Stimulated activated CD8-positive, alpha-beta memory T cell treated with anti-CD3 and anti-CD28 coated beads, Interleukin-7, amount 100 ng/mL, for 4 hours (primary cell): Measurements from ENCODE around the gene HTR1B.

Experiments
- DNase-seq, 2 donors: peaks; one replicate each; pipeline ENCODE4 v3.0.0-alpha.2; 2020; ENCODE audit warnings: low read depth in 2 of 2

Gene HTR1B, protein sequence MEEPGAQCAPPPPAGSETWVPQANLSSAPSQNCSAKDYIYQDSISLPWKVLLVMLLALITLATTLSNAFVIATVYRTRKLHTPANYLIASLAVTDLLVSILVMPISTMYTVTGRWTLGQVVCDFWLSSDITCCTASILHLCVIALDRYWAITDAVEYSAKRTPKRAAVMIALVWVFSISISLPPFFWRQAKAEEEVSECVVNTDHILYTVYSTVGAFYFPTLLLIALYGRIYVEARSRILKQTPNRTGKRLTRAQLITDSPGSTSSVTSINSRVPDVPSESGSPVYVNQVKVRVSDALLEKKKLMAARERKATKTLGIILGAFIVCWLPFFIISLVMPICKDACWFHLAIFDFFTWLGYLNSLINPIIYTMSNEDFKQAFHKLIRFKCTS

DNA sequence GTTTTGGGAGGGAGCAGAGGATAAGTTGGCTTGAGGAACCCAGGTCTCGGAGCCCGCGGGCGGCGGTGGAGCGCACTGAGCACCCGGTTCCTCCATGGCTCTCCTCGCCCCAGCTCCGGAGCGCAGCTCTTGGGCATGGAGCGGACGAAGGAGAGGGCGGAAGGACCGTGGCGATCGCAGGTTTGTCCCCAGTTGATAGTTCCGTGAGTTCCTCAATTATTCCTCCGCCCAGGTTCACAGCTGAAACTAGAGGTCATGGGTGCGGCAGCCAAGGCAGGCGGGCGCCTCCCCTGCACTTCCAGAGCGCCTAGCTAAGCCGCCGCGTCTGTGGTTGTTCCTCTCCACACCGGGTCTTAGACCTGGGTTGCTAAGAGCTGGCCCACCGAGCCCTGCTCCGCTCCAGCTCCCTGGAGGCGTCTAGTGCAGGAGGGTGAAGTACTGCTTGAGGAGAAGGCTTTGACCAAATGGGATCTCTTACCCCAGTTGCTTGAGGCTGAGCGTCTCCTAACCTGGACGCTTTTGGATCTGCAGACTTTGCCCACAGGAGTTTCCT lies at the start of gene HTR1B:
TSS of gene HTR1B (minus strand) at position 184 of the 553 bp plus-strand sequence. CDS start at position 96, 88 bp downstream.
- no peak for DNase-seq

GRCh38 chr6:77512554-77512953 lies 49.3 kb upstream of the HTR1B start:
- no peak for DNase-seq

GRCh38 chr6:77511860-77512259 lies 48.6 kb upstream of the HTR1B start:
- DNase-seq: no peak

GRCh38 chr6:77502981-77503380 lies 39.7 kb upstream of the HTR1B start:
- DNase-seq: no peak

DNA sequence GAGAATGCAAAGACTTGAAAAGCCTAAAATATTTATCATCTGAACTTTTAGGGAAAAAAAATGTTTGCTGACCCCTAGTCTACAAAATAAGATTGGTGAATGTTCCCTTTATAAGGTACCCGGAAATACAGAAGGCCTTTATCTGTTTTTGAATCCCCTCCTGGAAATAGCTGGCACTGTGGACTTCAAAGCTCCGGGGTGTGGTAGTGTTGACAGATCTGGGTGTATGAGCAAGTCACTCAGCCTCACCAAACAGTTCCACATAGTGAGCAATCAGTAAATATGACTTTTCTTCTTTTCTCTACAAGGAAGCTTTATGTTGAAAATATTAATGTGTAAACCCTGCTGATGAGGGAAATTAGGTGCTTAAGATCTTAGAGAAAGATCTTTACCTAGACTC lies 29.2 kb upstream of the HTR1B start:
- no peak for DNase-seq

DNA sequence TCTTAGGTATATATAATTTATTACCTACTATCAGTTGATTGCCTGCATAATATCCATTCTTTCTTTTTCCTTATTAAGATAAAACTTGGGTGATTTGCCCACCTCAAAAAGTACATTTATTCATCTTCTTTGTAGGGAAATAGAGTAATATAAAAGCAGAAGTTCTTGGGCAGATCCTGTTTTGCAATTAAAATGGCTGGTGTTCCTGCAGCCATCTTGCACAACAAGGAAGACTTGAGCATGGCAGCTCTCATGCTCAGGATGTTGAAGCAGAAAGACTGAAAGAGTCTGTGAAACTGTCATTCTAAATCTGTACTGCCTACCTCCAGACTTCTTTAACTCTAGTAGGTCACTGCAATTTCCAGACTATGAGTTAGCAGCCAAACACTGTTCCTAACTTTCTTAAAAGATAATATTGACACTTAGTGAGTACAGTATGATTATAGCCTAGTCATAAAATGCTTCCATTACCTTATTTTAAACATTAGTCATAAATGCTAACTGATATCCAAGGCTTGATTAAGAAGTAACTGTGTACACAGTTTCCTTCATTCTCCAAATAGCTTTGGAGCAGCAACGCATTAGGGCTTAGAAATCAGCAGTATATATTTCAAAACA lies 24.6 kb upstream of the HTR1B start:
- DNase-seq: no peak

- DNase-seq: no peak
These were observed 19.7 kb upstream of the HTR1B start for GRCh38 chr6:77482981-77483380.

DNA sequence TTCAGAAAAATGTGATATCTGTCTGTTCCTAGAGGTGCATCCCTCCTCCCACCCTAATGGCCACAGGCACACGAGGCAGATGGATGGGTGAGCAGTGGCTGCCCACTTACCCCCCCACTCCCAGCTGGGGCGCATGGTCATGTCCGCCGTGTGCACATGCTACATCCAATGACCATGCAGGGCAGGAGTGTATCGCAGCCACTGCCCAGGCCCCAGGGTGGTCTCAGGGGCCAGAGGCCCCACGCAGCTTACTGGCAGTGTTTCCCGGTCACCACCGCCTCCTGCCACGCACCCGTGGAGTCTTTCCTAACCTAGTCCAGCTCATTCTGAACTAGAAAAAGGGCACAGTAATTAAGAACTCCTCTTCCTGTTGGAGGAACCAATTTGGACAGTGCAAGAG lies 11.7 kb upstream of the HTR1B start:
- no peak for DNase-seq

DNA sequence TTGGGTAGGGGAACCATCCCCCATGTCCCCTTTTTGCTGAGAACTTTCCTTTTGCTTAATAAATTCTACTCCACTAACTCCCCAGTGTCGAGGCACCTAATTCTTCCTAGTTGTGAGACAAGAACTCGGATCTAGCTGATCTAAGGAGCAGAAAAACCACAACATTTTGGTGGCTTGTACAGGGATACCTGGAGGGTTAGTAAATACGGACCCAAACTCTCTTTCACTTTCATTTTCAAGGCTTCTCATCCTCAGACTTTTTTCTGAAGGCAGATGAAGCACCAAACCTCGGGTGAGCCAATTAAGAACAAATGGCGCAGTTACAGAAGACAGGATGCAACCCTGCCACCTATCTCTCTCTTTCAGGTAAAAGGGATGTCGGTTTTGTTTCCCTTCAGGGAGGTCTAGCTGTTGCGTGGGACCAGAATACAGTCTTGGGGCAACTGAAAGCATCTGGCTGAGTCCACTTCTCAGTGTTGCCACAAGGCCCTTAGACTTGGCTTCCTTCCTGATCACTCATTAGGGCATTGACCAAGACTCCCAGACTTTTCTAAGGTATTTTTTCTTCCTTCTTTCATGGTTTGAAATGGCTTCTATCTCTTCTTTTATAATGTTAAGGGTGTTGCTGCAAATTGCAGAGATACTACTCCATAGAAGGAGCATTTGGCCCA lies 11.1 kb upstream of the HTR1B start:
- no peak for DNase-seq

GRCh38 chr6:77470983-77471382 lies 7.7 kb upstream of the HTR1B start:
- no peak for DNase-seq

GRCh38 chr6:77468939-77469338 lies 5.6 kb upstream of the HTR1B start:
- no peak for DNase-seq

DNA sequence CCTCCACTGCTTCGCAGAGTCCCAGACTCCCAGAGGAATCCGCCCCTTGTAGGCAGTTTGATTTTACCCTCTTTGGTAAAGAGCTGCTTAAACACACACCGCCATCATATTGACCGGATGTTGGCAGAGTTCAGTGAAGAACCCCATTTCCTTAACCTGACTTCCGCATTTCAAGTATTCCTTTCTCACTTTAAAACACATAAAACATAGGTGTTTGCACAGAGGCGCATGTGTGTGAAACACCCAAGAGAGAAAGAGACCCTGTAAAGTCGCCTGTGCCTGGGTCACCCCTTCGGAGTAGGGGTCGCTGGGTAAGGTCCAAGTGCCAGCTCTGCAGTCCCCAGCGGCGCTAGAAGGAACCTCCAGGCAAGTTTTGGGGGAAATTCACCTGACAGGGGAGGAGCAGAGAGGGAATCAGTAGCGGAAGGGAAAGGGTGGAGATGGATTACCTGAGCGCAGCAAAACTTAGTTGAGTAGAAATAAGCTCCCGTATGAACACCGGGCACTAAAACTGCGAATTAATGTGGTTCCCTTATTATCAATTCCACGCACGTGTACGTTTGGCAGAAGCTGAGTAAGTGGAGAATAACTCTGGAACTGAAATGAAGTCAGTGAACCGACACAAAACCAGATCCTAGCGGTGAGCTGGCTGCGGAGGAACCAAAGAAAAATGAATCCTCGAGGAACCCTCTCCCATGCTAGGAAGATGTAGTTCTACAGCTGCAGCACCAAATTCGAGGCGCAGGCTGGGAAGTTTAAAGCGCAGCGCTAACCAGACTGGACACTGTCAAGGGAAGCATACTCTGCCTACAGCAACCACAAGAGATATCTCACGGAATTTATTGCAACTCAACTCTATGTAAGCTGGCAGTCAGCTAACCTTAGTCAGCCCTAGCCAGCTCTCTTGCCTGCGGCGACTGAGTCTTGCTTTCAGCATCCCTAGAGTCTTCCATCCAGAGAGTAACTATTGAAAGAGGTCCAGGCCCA lies 3.5 kb upstream of the HTR1B start:
- DNase-seq: no peak

DNA sequence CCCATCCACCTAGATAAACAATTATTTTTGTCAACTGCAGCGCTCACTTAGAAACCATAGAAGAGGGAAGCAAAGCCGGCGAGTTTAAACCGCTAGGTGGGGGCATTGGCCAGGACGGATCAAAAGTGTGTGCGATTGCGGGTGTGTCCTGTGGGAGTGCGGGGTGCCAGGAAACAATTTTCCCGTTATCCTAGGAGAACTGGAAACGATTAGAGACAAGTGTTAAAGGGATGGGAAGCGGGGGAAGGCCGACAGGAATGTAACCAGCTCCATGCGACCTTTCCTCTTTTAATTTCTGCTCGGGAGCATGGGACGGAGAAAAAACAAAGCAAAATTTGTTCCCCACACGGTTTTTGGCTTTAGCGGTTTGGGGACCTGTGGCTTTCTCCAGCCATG lies 2.8 kb upstream of the HTR1B start:
- no peak for DNase-seq

GRCh38 chr6:77464495-77464867 lies 1.2 kb upstream of the HTR1B start:
- DNase-seq: no peak

DNA sequence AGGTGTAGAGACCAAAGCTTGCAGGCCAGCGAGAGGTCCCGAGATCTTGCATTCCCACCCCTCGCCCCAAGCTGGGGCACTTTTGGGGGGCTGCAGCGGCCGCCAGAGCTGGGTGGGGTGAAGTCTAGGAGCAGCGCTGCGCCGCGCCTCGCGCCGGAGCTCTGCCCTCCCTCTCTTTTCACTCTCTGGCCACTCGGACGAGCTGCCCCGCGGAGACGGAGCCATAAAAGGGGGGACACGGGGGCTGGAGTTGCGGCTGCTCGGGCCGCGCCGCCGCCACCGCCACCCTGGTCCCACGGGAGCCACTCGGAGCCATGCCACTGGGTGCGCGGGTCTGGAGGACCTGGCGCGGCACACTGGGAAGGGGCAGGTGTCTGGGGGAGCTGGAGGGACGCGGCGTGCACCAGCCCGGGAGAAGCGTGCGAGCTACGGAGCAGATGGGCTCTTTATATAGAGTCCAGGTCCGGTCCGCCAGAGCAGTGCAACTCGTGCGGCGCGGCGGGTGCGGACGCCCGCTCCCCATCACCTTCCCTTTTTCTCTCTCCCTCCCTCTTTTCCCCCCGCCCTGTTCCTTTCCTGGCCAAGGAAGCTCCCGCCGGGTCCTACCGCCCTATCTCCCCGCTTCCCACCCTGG lies 687 bp upstream of the HTR1B start:
- no peak for DNase-seq

- DNase-seq: no peak
These were observed 658 bp downstream of the HTR1B start for GRCh38 chr6:77462359-77463307.

DNA sequence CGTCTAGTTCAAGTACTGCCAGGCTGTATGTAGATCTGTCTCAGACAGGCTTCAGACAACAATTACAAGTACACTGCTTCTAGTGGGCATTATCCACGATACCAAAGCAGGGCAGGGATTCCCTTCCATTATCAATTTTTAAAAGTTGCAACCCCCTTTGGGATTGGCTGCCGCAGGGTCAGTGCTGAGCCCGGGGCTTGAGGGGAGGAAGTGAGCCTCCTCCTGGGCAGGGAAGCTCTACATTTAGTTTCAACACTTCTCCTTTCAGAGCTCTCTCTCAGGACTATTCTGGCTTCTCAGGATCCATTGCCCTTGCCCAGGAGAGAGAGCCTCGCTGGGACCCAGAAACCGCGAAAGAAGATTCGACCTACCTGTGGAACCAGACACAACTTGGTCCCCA lies 1.5 kb downstream of the HTR1B start:
- no peak for DNase-seq

DNA sequence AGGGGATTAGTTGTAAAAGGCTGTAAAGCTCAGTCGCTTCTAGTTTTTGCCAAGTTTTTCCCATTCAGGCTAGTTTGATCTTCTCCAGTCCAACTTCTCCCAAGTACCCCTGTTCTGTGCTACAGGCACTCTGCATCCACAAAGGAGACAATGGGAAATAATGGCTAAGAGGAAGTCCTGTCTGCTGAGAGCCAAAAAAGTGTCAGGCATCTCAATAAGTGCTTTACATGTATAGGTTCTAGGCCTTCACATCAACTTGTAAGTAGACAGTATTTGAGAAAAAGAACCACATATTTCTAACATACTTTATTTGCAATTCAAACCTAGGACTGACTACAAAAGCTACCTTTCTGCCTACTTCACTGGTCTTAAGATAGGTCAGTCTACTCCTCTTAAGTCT lies 4.9 kb downstream of the HTR1B start:
- DNase-seq: no peak

- DNase-seq: no peak
These were observed 5.5 kb downstream of the HTR1B start for GRCh38 chr6:77457720-77458349.
